Amniotic epithelial cell (primary cell): ENCODE results near the gene FURIN.
A peak's percentile ranks its signal among the peaks of the same experiment; 100 is the strongest.
"Not testable (repeated sequence)": the region's sequence is repeated elsewhere in the genome, so short reads cannot be mapped to it uniquely, and the experiment has no call there.

Experiments used
- DNase-seq: peaks from one replicate; pipeline ENCODE4 v3.0.0-alpha.2; 2010; ENCODE audit warnings: low read depth

The FURIN gene

DNA sequence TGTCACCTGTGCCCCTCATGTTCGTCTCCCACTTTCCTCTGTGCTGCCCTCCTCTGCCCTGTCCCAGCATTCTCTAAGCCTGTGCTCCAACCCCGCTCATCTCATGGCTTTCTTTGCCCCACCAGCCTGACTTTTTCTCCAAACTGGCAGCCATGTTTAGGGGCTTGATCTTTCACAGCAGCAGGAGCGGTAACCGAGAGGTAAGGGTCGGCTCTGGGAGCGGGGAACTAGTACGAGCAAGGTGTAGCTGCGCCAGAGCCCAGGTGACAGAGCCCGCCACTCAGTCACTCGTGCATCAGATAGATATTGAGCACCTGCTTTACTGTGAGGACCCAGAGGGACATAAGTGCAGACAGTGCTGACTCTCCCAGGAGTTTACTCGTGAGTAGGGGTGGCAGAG lies 48.1 kb downstream of the FURIN start:
- DNase-seq: no peak

GRCh38 chr15:90917569-90917968 lies 49.2 kb downstream of the FURIN start:
- DNase-seq: no peak

DNA sequence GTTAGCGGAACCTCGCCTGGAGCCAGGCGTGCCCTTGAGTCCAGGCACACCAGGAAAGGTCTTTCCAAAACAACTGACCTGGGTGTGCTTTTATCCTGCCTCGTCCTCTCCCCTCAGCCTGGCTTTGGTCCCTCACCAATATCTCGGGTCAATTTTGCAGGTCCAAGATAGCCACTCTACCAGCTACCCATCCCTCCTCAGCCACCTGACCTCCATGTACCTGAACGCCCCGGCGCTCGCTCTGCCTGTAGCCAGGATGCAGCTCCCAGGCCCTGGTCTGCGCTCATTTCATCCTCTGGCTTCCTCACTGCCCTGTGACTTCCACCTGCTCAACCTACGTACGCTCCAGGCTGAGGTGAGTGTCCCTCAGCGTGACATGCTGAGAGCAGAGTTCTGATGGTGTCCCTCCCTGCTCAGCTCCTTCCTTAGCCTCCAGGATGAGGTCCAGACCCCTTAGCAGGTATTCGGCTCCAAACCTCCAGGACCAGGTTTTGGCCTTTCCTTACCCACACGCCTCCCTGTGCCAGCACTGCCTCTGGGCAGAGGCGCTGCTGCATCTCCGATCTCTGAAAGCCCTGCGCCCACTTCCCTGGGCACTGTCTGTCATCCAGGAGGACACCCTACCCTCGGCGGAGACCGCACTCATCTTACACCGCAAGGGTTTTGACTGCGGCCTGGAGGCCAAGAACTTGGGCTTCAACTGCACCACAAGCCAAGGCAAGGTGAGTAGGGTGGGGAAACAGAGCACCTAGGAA lies 49.8 kb downstream of the FURIN start:
- DNase-seq: no peak

- no peak for DNase-seq
These were observed 50.4 kb downstream of the FURIN start for GRCh38 chr15:90918835-90919234.

- no peak for DNase-seq
These were observed 53.5 kb downstream of the FURIN start for GRCh38 chr15:90921887-90922286.

GRCh38 chr15:90922712-90923322 lies 54.4 kb downstream of the FURIN start:
- not testable (repeated sequence) for DNase-seq

DNA sequence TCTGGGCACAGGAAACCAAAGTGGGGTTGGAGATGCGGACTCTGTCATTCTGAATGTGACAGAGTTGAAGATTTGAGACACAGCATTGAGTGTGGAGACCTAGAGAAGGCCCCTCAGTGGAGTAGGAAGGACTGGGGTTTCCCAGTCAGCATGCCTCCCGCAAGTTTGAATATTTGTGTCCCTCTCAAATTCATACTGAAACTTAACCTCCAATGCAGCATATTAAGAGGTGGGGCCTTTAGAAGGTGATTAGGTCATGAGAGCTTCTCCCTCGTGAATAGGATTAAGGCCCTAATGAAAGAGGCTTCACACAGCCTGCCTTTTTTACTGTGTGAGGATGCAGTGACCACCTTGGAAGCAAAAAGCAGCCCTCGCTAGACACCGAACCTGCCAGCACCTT lies 56.0 kb downstream of the FURIN start:
- no peak for DNase-seq

GRCh38 chr15:90926766-90927165 lies 58.4 kb downstream of the FURIN start:
- not testable (repeated sequence) for DNase-seq

- not testable (repeated sequence) for DNase-seq
These were observed 59.7 kb downstream of the FURIN start for GRCh38 chr15:90928106-90928505.

GRCh38 chr15:90929246-90930019 lies 61.0 kb downstream of the FURIN start:
- no peak for DNase-seq

DNA sequence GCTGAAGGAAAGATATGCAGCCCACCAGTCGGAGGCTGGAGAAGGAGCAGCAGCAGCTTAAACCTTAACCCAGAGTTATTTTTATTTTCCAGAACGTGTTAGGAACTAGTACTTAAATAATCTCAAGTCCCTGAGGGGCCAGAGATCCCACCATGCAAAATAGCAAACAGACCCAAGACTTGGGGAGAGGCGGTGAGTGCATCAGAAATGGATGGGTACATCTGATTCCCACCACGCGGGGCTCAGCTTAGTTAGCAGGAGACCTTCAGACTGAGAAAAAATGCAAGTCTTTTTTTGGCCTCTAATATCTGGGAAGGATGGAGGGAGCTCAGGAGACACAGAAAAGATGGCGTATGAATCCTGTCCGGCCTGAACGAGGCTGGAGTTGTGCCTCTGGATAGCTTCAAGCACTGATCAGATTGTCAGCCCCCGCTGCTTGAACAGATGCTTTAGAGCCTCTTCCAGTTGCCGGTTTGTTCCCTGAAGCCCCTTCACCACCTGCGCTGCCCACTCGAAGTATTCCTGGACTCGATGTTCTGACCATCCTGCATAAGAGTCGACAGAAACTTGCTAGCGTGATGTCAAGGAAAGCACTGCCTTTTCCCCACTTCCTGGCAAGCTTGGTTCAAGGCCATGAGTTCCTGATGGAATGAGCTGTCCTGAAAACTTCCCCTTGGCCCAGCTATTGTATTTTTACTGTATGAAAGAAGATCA lies 62.6 kb downstream of the FURIN start:
- DNase-seq: no peak

- DNase-seq: no peak
These were observed 63.1 kb downstream of the FURIN start for GRCh38 chr15:90931575-90931827.

DNA sequence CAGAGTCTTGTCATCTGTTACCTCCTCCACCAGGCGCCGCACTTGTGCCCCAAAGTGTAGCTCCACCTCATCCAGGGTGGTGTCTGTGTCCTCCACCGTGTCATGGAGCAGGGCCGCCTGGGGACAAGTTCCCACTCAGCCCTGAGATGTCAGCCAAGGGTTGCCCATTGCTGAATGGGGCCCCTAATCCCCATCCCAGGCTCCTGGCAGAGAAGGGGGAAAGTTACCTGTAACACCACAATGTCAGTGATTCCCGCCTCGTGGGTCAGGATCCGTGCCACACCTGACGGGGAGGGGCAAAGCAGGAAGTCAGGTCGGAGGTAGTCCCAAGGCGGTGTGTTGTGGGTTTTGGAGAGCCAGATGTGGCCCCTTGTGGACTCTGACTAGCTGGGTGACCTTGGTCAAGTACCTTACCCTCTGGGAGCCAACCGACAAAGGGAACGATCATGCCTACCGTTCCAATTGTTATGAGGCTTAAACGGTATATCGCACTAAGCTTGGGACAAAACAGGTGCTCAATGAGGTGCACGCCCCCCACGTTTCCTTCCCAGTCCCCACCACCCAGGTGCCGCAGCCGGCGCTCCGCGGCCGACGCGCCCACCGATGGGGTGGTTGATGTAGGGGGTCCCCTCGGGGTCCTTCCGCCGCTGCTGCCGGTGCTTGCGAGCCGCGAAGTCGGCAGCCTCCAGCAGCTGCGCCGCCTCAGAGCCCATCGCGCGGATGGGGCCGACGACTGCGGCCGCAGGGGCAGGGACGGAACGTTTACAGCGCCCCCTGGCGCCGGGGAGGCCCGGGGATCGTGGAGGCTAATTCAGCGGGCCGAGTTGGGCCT lies 63.7 kb downstream of the FURIN start, which contains the start of gene HDDC3:
Gene HDDC3, minus strand, starts transcription at position 722 of the 832 bp plus-strand sequence. Its CDS starts 9 bp downstream, at position 713.
- DNase-seq: peak; percentile 63

DNA sequence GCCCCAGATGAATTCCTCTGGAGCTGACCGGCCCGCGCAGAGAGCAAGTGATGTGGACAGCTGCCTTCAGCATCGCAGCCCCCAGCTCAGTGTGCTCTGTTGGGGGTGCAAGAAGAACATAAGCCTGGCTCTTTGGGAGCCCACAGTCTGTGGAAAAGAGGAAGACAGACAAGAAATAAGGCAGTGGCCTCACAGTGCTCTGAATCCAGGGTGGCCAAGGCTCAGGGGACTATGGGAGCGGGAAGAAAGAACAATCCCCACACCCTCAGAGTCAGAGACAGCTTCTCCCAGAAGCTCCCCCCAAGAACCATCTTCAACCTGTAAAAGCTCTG lies 64.2 kb downstream of the FURIN start:
- no peak for DNase-seq
